HFFc6 (cell line): Measurements from ENCODE around the gene SERTAD2. TPM values are rescaled to one million over a fixed set of nuclear protein-coding genes. Genes with fewer than 3 reads are reported as not detected.

ENCODE experiments used
- DNase-seq: peaks from one replicate; pipeline ENCODE4 v3.0.0-alpha.2; 2018
- H3K27ac Mint-ChIP-seq: 2 replicates; pipeline ENCODE4 v1.8.0; 2020; ENCODE audit warnings: mild to moderate bottlenecking, mixed read lengths
- H3K27me3 Mint-ChIP-seq: 2 replicates; pipeline ENCODE4 v1.8.0; 2021; ENCODE audit warnings: mild to moderate bottlenecking, moderate library complexity, mixed read lengths; ENCODE audit not compliant: insufficient read depth
- H3K36me3 Mint-ChIP-seq: 2 replicates; pipeline ENCODE4 v1.8.0; 2021; ENCODE audit warnings: low read depth, mixed read lengths
- H3K4me1 Mint-ChIP-seq: 2 replicates; pipeline ENCODE4 v1.8.0; 2020; ENCODE audit warnings: low read depth, mixed read lengths
- H3K4me3 Mint-ChIP-seq: 2 replicates; pipeline ENCODE4 v1.8.0; 2020; ENCODE audit warnings: mild to moderate bottlenecking, moderate library complexity, mixed read lengths
- H3K9me3 Mint-ChIP-seq: 2 replicates; pipeline ENCODE4 v1.8.0; 2020; ENCODE audit warnings: mild to moderate bottlenecking, mixed read lengths
- CTCF ChIP-seq: fragments of 200-600 bp; sonication (generic); IDR thresholded peaks from 2 replicates; pipeline ENCODE4 v1.5.0; 2021; ENCODE audit warnings: antibody characterized with exemption, mild to moderate bottlenecking
- total RNA-seq, 6 experiments: library from RNA; stranded (reverse); fragmentation: NEBNext Ultra II Directional; extraction: Animal tissue kit (Norgen Biotek cat#: 25700); gene quantifications; 2 replicates in 1 of 6; 3 replicates in 5 of 6; pipeline ENCODE4 v1.2.3, GENCODE V29; 2021

SERTAD2 gene
- total RNA-seq, 6 experiments from 2014 or later: 22.2 to 33.9 (median 29.1) TPM

DNA sequence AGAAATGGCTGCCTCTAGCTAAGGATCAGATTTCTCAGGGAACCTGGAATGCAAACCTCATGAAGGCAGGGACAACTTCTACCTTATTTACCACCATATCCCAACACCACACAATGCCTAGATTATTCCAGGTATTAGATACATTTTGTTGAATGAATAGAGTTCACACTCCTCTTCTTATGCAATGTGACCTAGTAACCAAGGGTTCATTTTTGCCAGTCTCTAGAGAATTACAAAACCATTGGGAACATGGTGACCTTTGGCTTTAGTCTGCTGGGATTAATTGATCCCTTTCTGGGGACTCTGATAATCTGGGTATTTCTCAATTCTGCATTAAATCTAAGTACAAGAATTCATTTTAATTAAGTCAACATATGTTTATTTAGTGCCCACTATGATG, 35.2 kb upstream of the SERTAD2 start:
- no peak for TF ChIP-seq CTCF
- no peak overlapping the region for H3K4me3 Mint-ChIP-seq
- no peak for DNase-seq
- H3K27ac Mint-ChIP-seq: no peak overlapping the region
- H3K9me3 Mint-ChIP-seq: peaks cover 24% of the 10 kb centered on the region
- peaks cover 26% of the 10 kb centered on the region for H3K36me3 Mint-ChIP-seq
- peaks cover 4% of the 10 kb centered on the region for H3K27me3 Mint-ChIP-seq
- peaks cover 29% of the 10 kb centered on the region for H3K4me1 Mint-ChIP-seq

- H3K9me3 Mint-ChIP-seq: peaks cover 9% of the 10 kb centered on the region
- no peak overlapping the region for H3K27ac Mint-ChIP-seq
- no peak for DNase-seq
- H3K4me1 Mint-ChIP-seq: peaks cover 18% of the 10 kb centered on the region
- H3K27me3 Mint-ChIP-seq: peaks cover 2% of the 10 kb centered on the region; the same call in 1 of the 2 replicates
- H3K36me3 Mint-ChIP-seq: peaks cover 7% of the 10 kb centered on the region
- no peak overlapping the region for H3K4me3 Mint-ChIP-seq
- TF ChIP-seq CTCF: no peak
These were observed 32.7 kb upstream of the SERTAD2 start for GRCh38 chr2:64686283-64686956.

DNA sequence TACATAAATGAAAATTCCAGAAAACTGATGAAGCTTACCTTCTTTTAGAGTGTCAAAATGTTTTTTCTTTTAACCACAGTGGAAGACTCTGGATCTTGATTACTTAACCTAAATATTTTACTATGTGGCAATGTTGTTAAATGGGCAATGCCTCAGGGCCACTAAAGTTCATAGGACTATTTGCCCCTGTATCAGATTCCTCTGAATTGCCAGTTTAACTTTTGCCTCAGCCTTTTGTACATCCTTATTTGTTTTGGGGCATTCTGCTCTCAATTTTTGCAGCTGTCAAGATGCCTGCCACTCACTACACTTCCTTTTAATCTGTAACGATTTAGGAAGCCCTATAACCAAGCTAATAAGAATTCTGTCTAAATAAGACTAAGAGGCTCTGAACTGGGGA, 31.7 kb upstream of the SERTAD2 start:
- H3K9me3 Mint-ChIP-seq: peaks cover 3% of the 10 kb centered on the region; the same call in 1 of the 2 replicates
- no peak overlapping the region for H3K27ac Mint-ChIP-seq
- DNase-seq: no peak
- H3K36me3 Mint-ChIP-seq: peaks cover 4% of the 10 kb centered on the region; the same call in 1 of the 2 replicates
- TF ChIP-seq CTCF: no peak
- peaks cover 2% of the 10 kb centered on the region; the same call in 1 of the 2 replicates for H3K27me3 Mint-ChIP-seq
- no peak overlapping the region for H3K4me3 Mint-ChIP-seq
- H3K4me1 Mint-ChIP-seq: peaks cover 18% of the 10 kb centered on the region

DNA sequence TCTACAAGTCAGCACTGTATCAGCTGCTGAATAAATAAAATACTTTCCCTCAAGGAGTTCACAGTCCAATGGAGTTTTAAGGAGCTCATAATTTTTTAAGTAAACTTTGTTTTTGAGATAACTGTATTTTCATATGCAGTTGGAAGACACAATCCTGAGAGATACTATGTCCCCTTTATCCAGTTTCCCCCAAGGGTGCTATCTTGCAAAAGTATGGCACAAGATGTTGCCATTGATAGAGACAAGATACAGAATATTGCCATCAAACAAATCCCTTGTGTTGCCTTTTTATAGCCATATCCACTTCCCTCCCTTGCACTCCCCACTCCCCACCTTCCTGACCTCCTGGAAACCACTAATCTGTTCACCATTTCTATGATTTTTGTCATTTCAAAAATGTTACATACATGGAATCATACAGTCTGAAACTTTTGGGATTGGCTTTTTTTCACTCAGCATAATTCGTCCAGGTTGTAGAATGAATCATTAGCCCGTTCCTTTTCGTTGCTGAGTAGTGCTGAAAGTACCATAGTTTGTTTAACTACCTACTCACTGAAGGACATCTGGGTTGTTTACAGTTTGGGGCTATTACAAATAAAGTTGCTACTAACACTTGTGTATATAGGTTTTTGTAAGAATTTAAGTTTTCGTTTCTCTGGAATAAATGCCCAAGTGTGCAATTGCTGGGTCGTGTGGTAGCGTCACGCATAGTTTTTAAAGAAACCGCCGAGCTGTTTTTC, 30.2 kb upstream of the SERTAD2 start:
- DNase-seq: no peak
- no peak for TF ChIP-seq CTCF
- Mint-ChIP-seq H3K36me3 (no peaks in the 10 kb centered on the region), H3K4me3 (no peak overlapping the region), H3K4me1 (peaks cover 29% of the 10 kb centered on the region), H3K9me3 (no peaks in the 10 kb centered on the region), H3K27ac (no peak overlapping the region), H3K27me3 (no peaks in the 10 kb centered on the region)

DNA sequence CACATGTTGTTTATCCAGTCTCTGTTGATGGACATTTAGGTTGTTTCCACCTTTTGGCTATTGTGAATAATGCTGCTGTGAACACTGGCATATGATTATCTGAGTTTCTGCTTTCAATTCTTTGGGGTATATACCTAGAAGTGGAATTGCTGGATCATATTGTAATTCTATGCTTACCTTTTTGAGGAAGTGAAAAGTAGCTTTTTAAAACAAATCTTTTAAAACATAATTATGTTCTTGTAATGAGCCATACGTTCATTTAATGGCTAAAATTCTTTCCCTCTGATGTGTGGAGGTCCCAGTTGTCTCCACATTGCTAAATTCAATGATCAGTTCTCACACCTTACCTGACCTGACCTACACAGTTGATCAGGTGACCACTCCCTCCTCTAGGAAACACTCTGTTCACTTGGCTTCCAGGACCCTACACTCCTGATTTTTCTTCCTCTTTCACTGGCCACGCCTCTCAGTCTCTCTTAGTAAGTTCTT, 27.8 kb upstream of the SERTAD2 start:
- Mint-ChIP-seq H3K36me3 (no peaks in the 10 kb centered on the region), H3K4me1 (peaks cover 31% of the 10 kb centered on the region), H3K27ac (no peak overlapping the region), H3K9me3 (no peaks in the 10 kb centered on the region), H3K27me3 (no peaks in the 10 kb centered on the region), H3K4me3 (no peak overlapping the region)
- no peak for DNase-seq
- no peak for TF ChIP-seq CTCF
